Measurements from ENCODE around the gene SPEF2. TPM values are rescaled to one million over a fixed set of nuclear protein-coding genes. Genes with fewer than 3 reads are reported as not detected.
A peak's percentile ranks its signal among the peaks of the same experiment; 100 is the strongest.

The SPEF2 gene
- total RNA-seq, 1 experiment from 2014 or later = 0.15 TPM

DNA sequence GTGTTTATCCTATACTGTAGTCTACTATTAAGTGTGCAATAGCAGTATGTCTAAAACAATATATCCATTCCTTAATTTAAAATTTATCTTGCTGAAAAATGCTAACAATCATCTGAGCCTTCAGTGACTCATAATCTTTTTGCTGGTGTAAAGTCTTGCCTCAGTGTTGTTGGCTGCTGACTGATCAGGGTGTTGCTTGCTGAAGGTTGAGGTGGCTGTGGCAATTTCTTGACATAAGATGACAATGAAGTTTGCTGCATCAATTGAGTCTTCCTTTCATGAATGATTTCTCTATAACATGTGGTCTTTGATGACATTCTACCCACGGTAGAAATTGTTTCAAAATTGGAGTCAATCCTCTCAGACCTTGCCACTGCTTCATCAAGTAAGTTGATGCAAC is 24.3 kb upstream of the SPEF2 start:
- Mint-ChIP-seq H3K27me3 (ENCODE audit: low read depth) (peaks cover 9% of the 10 kb centered on the region), H3K4me3 (no peak overlapping the region), H3K36me3 (no peaks in the 10 kb centered on the region), H3K27ac (no peak overlapping the region), H3K4me1 (0 out of 2 replicates have a peak, but pooled peaks cover 2% of the 10 kb centered on the region), H3K9me3 (no peaks in the 10 kb centered on the region)
- DNase-seq (ENCODE audit: low spot score) = no peak
- POLR2A ChIA-PET = no interaction called here
- CTCF ChIA-PET = no interaction called here
- no peak for ATAC-seq
- TF ChIP-seq RELA (CRISPR knock-in tag; IDR thresholded peaks at IDR 0.05; ENCODE audit: borderline replicate concordance) = no peak

- CTCF ChIA-PET = interaction anchor here (0.6 to 1.8 kb wide), 23 partner anchors 11 to 568 kb away, joined by 3 to 22 read pairs (median 4); partner anchors contain the start of gene PRLR
- Mint-ChIP-seq H3K4me3 (no peak overlapping the region), H3K27ac (no peak overlapping the region), H3K36me3 (no peaks in the 10 kb centered on the region), H3K9me3 (peaks cover 3% of the 10 kb centered on the region), H3K4me1 (0 out of 2 replicates have a peak, but pooled peaks cover 6% of the 10 kb centered on the region), H3K27me3 (ENCODE audit: low read depth) (peaks cover 8% of the 10 kb centered on the region)
- DNase-seq (ENCODE audit: low spot score) = peak; percentile 53
- TF ChIP-seq, protein P1, sequence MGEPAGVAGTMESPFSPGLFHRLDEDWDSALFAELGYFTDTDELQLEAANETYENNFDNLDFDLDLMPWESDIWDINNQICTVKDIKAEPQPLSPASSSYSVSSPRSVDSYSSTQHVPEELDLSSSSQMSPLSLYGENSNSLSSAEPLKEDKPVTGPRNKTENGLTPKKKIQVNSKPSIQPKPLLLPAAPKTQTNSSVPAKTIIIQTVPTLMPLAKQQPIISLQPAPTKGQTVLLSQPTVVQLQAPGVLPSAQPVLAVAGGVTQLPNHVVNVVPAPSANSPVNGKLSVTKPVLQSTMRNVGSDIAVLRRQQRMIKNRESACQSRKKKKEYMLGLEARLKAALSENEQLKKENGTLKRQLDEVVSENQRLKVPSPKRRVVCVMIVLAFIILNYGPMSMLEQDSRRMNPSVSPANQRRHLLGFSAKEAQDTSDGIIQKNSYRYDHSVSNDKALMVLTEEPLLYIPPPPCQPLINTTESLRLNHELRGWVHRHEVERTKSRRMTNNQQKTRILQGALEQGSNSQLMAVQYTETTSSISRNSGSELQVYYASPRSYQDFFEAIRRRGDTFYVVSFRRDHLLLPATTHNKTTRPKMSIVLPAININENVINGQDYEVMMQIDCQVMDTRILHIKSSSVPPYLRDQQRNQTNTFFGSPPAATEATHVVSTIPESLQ (CRISPR knock-in tag; IDR thresholded peaks at IDR 0.05) = no peak
- no peak for TF ChIP-seq ZNF263 (CRISPR knock-in tag; IDR thresholded peaks at IDR 0.05; ENCODE audit: low read depth)
- no peak for TF ChIP-seq SMAD4 (CRISPR knock-in tag; IDR thresholded peaks at IDR 0.05)
- no peak for TF ChIP-seq ZNF121 (CRISPR knock-in tag; IDR thresholded peaks at IDR 0.05)
- POLR2A ChIA-PET = interaction anchor here (1.2 kb wide), 1 partner anchor 369 kb away, joined by 4 read pairs; the partner anchor contains the start of gene PRLR
- peak; percentile 98 for ATAC-seq
These were observed 18.8 kb upstream of the SPEF2 start for GRCh38 chr5:35598707-35599370.

DNA sequence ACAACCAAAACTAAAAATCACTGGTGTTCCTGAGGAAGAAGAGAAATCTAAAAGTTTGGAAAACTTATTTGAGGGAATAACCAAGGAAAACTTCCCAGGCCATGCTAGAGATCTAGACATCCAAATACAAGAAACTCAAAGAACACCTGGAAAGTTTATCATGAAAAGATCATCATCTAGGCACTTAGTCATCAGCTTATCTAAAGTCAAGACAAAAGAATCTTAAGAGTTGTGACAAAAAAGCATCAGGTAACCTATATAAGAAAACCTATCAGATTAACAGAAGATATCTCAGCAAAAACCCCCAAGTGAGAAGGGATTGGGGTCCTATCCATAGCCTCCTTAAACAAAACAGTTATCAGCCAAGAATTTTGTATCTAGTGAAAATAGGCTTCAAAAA is 17.1 kb upstream of the SPEF2 start:
- Mint-ChIP-seq H3K27me3 (ENCODE audit: low read depth) (peaks cover 10% of the 10 kb centered on the region), H3K4me1 (0 out of 2 replicates have a peak, but pooled peaks cover 6% of the 10 kb centered on the region), H3K36me3 (no peaks in the 10 kb centered on the region), H3K9me3 (peaks cover 17% of the 10 kb centered on the region), H3K4me3 (no peak overlapping the region), H3K27ac (no peak overlapping the region)
- CTCF ChIA-PET = no interaction called here
- POLR2A ChIA-PET = no interaction called here
- TF ChIP-seq, protein P2, sequence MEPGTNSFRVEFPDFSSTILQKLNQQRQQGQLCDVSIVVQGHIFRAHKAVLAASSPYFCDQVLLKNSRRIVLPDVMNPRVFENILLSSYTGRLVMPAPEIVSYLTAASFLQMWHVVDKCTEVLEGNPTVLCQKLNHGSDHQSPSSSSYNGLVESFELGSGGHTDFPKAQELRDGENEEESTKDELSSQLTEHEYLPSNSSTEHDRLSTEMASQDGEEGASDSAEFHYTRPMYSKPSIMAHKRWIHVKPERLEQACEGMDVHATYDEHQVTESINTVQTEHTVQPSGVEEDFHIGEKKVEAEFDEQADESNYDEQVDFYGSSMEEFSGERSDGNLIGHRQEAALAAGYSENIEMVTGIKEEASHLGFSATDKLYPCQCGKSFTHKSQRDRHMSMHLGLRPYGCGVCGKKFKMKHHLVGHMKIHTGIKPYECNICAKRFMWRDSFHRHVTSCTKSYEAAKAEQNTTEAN (CRISPR knock-in tag; IDR thresholded peaks at IDR 0.05) = no peak
- TF ChIP-seq, protein P3, sequence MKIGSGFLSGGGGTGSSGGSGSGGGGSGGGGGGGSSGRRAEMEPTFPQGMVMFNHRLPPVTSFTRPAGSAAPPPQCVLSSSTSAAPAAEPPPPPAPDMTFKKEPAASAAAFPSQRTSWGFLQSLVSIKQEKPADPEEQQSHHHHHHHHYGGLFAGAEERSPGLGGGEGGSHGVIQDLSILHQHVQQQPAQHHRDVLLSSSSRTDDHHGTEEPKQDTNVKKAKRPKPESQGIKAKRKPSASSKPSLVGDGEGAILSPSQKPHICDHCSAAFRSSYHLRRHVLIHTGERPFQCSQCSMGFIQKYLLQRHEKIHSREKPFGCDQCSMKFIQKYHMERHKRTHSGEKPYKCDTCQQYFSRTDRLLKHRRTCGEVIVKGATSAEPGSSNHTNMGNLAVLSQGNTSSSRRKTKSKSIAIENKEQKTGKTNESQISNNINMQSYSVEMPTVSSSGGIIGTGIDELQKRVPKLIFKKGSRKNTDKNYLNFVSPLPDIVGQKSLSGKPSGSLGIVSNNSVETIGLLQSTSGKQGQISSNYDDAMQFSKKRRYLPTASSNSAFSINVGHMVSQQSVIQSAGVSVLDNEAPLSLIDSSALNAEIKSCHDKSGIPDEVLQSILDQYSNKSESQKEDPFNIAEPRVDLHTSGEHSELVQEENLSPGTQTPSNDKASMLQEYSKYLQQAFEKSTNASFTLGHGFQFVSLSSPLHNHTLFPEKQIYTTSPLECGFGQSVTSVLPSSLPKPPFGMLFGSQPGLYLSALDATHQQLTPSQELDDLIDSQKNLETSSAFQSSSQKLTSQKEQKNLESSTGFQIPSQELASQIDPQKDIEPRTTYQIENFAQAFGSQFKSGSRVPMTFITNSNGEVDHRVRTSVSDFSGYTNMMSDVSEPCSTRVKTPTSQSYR (CRISPR knock-in tag; IDR thresholded peaks at IDR 0.05) = no peak
- TF ChIP-seq ZNF425 (CRISPR knock-in tag; conservative IDR thresholded peaks at IDR 0.05) (no peak), TCF7 (CRISPR knock-in tag; IDR thresholded peaks at IDR 0.05; ENCODE audit: low read depth) (no peak), ZSCAN18 (CRISPR knock-in tag; IDR thresholded peaks at IDR 0.05) (no peak)
- TF ChIP-seq, protein P4, sequence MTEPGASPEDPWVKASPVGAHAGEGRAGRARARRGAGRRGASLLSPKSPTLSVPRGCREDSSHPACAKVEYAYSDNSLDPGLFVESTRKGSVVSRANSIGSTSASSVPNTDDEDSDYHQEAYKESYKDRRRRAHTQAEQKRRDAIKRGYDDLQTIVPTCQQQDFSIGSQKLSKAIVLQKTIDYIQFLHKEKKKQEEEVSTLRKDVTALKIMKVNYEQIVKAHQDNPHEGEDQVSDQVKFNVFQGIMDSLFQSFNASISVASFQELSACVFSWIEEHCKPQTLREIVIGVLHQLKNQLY (CRISPR knock-in tag; IDR thresholded peaks at IDR 0.05) = no peak
- DNase-seq (ENCODE audit: low spot score) = no peak
- ATAC-seq = no peak
